ENCODE results near the gene NT5C3B.
"Not testable (repeated sequence)": the region's sequence is repeated elsewhere in the genome, so short reads cannot be mapped to it uniquely, and the experiment has no call there.

Gene NT5C3B

GRCh38 chr17:41835800-41836549 is at the start of gene NT5C3B:
Gene NT5C3B (minus strand): TSS chr17:41836232. CDS start chr17:41836193, 39 bp downstream.
- DNase-seq (ENCODE audit: low read depth in 2 of 2): peak in 1 of 2 donors; percentile 21

GRCh38 chr17:41885733-41886132 is 49.7 kb upstream of the NT5C3B start:
- no peak for DNase-seq (ENCODE audit: low read depth in 2 of 2)

GRCh38 chr17:41882756-41883155 is 46.7 kb upstream of the NT5C3B start:
- DNase-seq (ENCODE audit: low read depth in 2 of 2): no peak

GRCh38 chr17:41880130-41880529 is 44.1 kb upstream of the NT5C3B start:
- no peak for DNase-seq (ENCODE audit: low read depth in 2 of 2)

- DNase-seq (ENCODE audit: low read depth in 2 of 2): not testable (repeated sequence)
Measured at GRCh38 chr17:41874293-41874670, 38.2 kb upstream of the NT5C3B start.

GRCh38 chr17:41873559-41874292 is 37.7 kb upstream of the NT5C3B start:
- DNase-seq (ENCODE audit: low read depth in 2 of 2): no peak

- no peak for DNase-seq (ENCODE audit: low read depth in 2 of 2)
Measured at GRCh38 chr17:41871789-41872188, 35.8 kb upstream of the NT5C3B start.

- DNase-seq (ENCODE audit: low read depth in 2 of 2): no peak
Measured at GRCh38 chr17:41870627-41871026, 34.6 kb upstream of the NT5C3B start.

- DNase-seq (ENCODE audit: low read depth in 2 of 2): no peak
Measured at GRCh38 chr17:41870097-41870496, 34.1 kb upstream of the NT5C3B start.

GRCh38 chr17:41869426-41869825 is 33.4 kb upstream of the NT5C3B start:
- no peak for DNase-seq (ENCODE audit: low read depth in 2 of 2)

- DNase-seq (ENCODE audit: low read depth in 2 of 2): no peak
Measured at GRCh38 chr17:41868568-41868967, 32.5 kb upstream of the NT5C3B start.

GRCh38 chr17:41865596-41865893 is 29.5 kb upstream of the NT5C3B start:
- no peak for DNase-seq (ENCODE audit: low read depth in 2 of 2)

GRCh38 chr17:41864836-41865595 is 29.0 kb upstream of the NT5C3B start, which contains the start of gene KLHL11:
Gene KLHL11 (minus strand): TSS chr17:41865423. CDS start chr17:41865370, 53 bp downstream.
- peak; percentile 67 to 76 for DNase-seq (ENCODE audit: low read depth in 2 of 2)

- DNase-seq (ENCODE audit: low read depth in 2 of 2): no peak
Measured at GRCh38 chr17:41864498-41864835, 28.4 kb upstream of the NT5C3B start.

GRCh38 chr17:41863074-41863848 is 27.2 kb upstream of the NT5C3B start:
- no peak for DNase-seq (ENCODE audit: low read depth in 2 of 2)

- no peak for DNase-seq (ENCODE audit: low read depth in 2 of 2)
Measured at GRCh38 chr17:41860254-41860931, 24.4 kb upstream of the NT5C3B start.

GRCh38 chr17:41851382-41851781 is 15.3 kb upstream of the NT5C3B start:
- DNase-seq (ENCODE audit: low read depth in 2 of 2): not testable (repeated sequence)

- DNase-seq (ENCODE audit: low read depth in 2 of 2): no peak
Measured at GRCh38 chr17:41849251-41849990, 13.4 kb upstream of the NT5C3B start.

- no peak for DNase-seq (ENCODE audit: low read depth in 2 of 2)
Measured at GRCh38 chr17:41848788-41849187, 12.8 kb upstream of the NT5C3B start.

GRCh38 chr17:41844971-41845370 is 8.9 kb upstream of the NT5C3B start:
- no peak for DNase-seq (ENCODE audit: low read depth in 2 of 2)

GRCh38 chr17:41840781-41841180 is 4.7 kb upstream of the NT5C3B start:
- DNase-seq (ENCODE audit: low read depth in 2 of 2): not testable (repeated sequence)

Measured in stimulated activated CD4-positive, alpha-beta T cell treated with anti-CD3 and anti-CD28 coated beads, Interleukin-1b, Interleukin-23, amount 100 ng/mL, for 1 hour (primary cell).